GM12878 (cell line): Measurements from ENCODE around the gene SYT8. TPM values are rescaled to one million over a fixed set of nuclear protein-coding genes. Genes with fewer than 3 reads are reported as not detected.
A peak's percentile ranks its signal among the peaks of the same experiment; 100 is the strongest.

ENCODE experiments used
- ASH2L ChIP-seq: fragments of 300-600, 200-600 bp; sonication (generic); IDR thresholded peaks from 2 replicates; pipeline ENCODE4 v1.6.1; 2017; ENCODE audit warnings: low read depth, mild to moderate bottlenecking, borderline replicate concordance
- ATF2 ChIP-seq: IDR thresholded peaks from 2 replicates; pipeline ENCODE4 v1.6.1; 2012; ENCODE audit warnings: low read length, inconsistent platforms
- BACH1 ChIP-seq: fragments of 450-650 bp; IDR thresholded peaks from 2 replicates; pipeline ENCODE4 v1.6.1; 2017; ENCODE audit warnings: mild to moderate bottlenecking, borderline replicate concordance
- CBFB ChIP-seq: IDR thresholded peaks from 2 replicates; pipeline ENCODE4 v1.6.1; 2016; ENCODE audit warnings: antibody characterized with exemption, low read depth
- CREB1 ChIP-seq: IDR thresholded peaks from 2 replicates; pipeline ENCODE4 v1.6.1; 2012; ENCODE audit warnings: low read depth, mild to moderate bottlenecking, inconsistent platforms
- ETV6 ChIP-seq, 2 experiments: fragments of 450-650 bp in 1 of 2; IDR thresholded peaks in 1 of 2; conservative IDR thresholded peaks in 1 of 2; 2 replicates each; pipeline ENCODE4 v1.6.1; 2014; ENCODE audit warnings: antibody characterized with exemption in 1 of 2, borderline replicate concordance in 1 of 2, low read depth in 1 of 2, mild to moderate bottlenecking in 1 of 2, moderate library complexity in 1 of 2
- GATAD2B ChIP-seq: fragments of 450-650 bp; conservative IDR thresholded peaks from 2 replicates; pipeline ENCODE4 v1.6.1; 2017; ENCODE audit warnings: low read depth, mild to moderate bottlenecking, moderate library complexity
- IRF5 ChIP-seq: fragments of 450-650 bp; IDR thresholded peaks from 2 replicates; pipeline ENCODE4 v1.6.1; 2017; ENCODE audit warnings: borderline replicate concordance
- MEF2B ChIP-seq: fragments of 450-650 bp; IDR thresholded peaks from 2 replicates; pipeline ENCODE4 v1.6.1; 2018; ENCODE audit warnings: mild to moderate bottlenecking, moderate library complexity; ENCODE audit not compliant: partially characterized antibody, poor library complexity, severe bottlenecking
- MTA3 ChIP-seq: IDR thresholded peaks from 2 replicates; pipeline ENCODE4 v1.6.1; 2012; ENCODE audit warnings: low read length, inconsistent platforms, borderline replicate concordance
- MYC ChIP-seq: IDR thresholded peaks from 2 replicates; pipeline ENCODE4 v1.6.1; 2011; ENCODE audit warnings: mild to moderate bottlenecking, low read length, moderate library complexity, inconsistent platforms; ENCODE audit not compliant: insufficient read depth, insufficient replicate concordance, insufficient read length, severe bottlenecking
- NBN ChIP-seq: fragments of 450-650 bp; IDR thresholded peaks from 2 replicates; pipeline ENCODE4 v1.6.1; 2016
- NR2C2 ChIP-seq: IDR thresholded peaks from 2 replicates; pipeline ENCODE4 v1.6.1; 2011; ENCODE audit warnings: borderline replicate concordance, low read depth; ENCODE audit not compliant: control insufficient read depth, insufficient read length
- NRF1 ChIP-seq: conservative IDR thresholded peaks from 2 replicates; pipeline ENCODE4 v1.6.1; 2011; ENCODE audit warnings: mild to moderate bottlenecking, low read depth, low read length, improper control_type of control experiment
- POLR2AphosphoS5 ChIP-seq: IDR thresholded peaks from 2 replicates; pipeline ENCODE4 v1.6.1; 2011; ENCODE audit warnings: mild to moderate bottlenecking, low read length, inconsistent platforms
- RAD51 ChIP-seq: fragments of 450-650 bp; IDR thresholded peaks from 2 replicates; pipeline ENCODE4 v1.6.1; 2016; ENCODE audit warnings: moderate library complexity, mild to moderate bottlenecking, inconsistent platforms
- SKIL ChIP-seq: fragments of 450-650 bp; IDR thresholded peaks from 2 replicates; pipeline ENCODE4 v1.6.1; 2017; ENCODE audit warnings: mild to moderate bottlenecking, low read depth, inconsistent platforms; ENCODE audit not compliant: poor library complexity, severe bottlenecking
- SREBF2 ChIP-seq: IDR thresholded peaks from 2 replicates; pipeline ENCODE4 v1.6.1; 2012; ENCODE audit warnings: mild to moderate bottlenecking, low read length
- STAT1 ChIP-seq: fragments of 450-650 bp; conservative IDR thresholded peaks from 2 replicates; pipeline ENCODE4 v1.6.1; 2014; ENCODE audit warnings: antibody characterized with exemption, mild to moderate bottlenecking
- TCF12 ChIP-seq: IDR thresholded peaks from 2 replicates; pipeline ENCODE4 v1.6.1; 2011; ENCODE audit warnings: low read depth, mild to moderate bottlenecking, low read length
- YY1 ChIP-seq: IDR thresholded peaks from 2 replicates; pipeline ENCODE4 v1.6.1; 2011; ENCODE audit warnings: low read depth, mild to moderate bottlenecking, low read length
- ZNF274 ChIP-seq: IDR thresholded peaks from one replicate; pipeline ENCODE4 v1.8.0; 2011; ENCODE audit not compliant: insufficient read length, insufficient read depth
- polyA plus RNA-seq, 11 experiments: library from polyadenylated mRNA; depleted of rRNA in 4 of 11; unstranded in 6 of 11; stranded (reverse) in 5 of 11; fragments of >200 nt; fragmentation: Nextera tagmentation in 4 of 11; fragmentation: Illumina TruSeq in 1 of 11; extraction: Ambion mirVana in 4 of 11; extraction: Trizol in 1 of 11; gene quantifications; 1 replicate in 1 of 11; 2 replicates in 10 of 11; pipeline versions ENCODE4 v1.2.1 to v1.2.3, GENCODE V29; 2011 to 2016; ENCODE audit warnings: inconsistent platforms in 2 of 11, missing spikeins in 2 of 11, low read depth in 1 of 11
- total RNA-seq, 4 experiments: library from RNA; depleted of rRNA in 3 of 4; stranded (reverse); fragments of >200 nt in 3 of 4; fragmentation: Illumina TruSeq in 1 of 4; extraction: Trizol in 1 of 4; gene quantifications; 2 replicates each; pipeline versions ENCODE4 v1.2.1 to v1.2.3, GENCODE V29; 2013 to 2021

SYT8 gene
- total and polyA plus RNA-seq, 10 of the 15 experiments (the other 5 are each of a cell fraction or from before 2014, with no cell fraction given): 0.44 TPM; not detected in 9

- TF ChIP-seq MEF2B (no peak), IRF5 (no peak), SKIL (no peak), CBFB (no peak), GATAD2B (no peak; the same call in 1 of the 2 replicates), BACH1 (no peak), STAT1 (0 out of 2 replicates have a peak, but pooled peaks have one; percentile 4), YY1 (no peak; the same call in 1 of the 2 replicates), NR2C2 (no peak), MYC (no peak), ETV6 (conservative IDR thresholded peaks at IDR 0.05 in 1 of 2, IDR thresholded peaks at IDR 0.05 in 1 of 2; ENCODE audit: borderline replicate concordance in 1 of 2, low read depth in 1 of 2) (no peak), NBN (no peak), ATF2 (no peak), ASH2L (no peak), MTA3 (no peak), NRF1 (no peak), SREBF2 (no peak), RAD51 (peak; percentile 59; the same call in 1 of the 2 replicates), TCF12 (0 out of 2 replicates have a peak, but pooled peaks have one; percentile 50), POLR2AphosphoS5 (no peak), ZNF274 (no peak), CREB1 (no peak)
- TF ChIP-seq, all 136 proteins: peak for 4
These were observed 17.6 kb downstream of the SYT8 start (continued) for GRCh38 chr11:1852271-1852876.
